ENCODE measurements around the gene CRYGA. TPM values are rescaled to one million over a fixed set of nuclear protein-coding genes. Genes with fewer than 3 reads are reported as not detected.

CRYGA gene
- total RNA-seq, 1 experiment from 2014 or later = not detected

- in situ Hi-C loops (cut with HindIII; ENCODE audit: low pct_unique_long_range_greater_than_20kb, low sequenced_read_pairs) = no loop called here
Measured at GRCh38 chr2:208179028-208179609, 15.7 kb upstream of the CRYGA start.

GRCh38 chr2:208175840-208176153 is 12.4 kb upstream of the CRYGA start:
- Histone ChIP-seq H3K4me1 (ENCODE audit: control insufficient read depth, insufficient read depth, low read length) (no peaks in the 10 kb centered on the region), H3K27me3 (ENCODE audit: control insufficient read depth, insufficient read depth, low read length) (no peaks in the 10 kb centered on the region), H3K36me3 (ENCODE audit: control insufficient read depth, insufficient read depth, low read length) (no peaks in the 10 kb centered on the region), H3K9me3 (ENCODE audit: control insufficient read depth, insufficient read depth, low read depth, low read length) (no peaks in the 10 kb centered on the region), H3K27ac (ENCODE audit: low read length) (no peak overlapping the region), H3K4me3 (ENCODE audit: low read depth in 2 of 2, low read length in 2 of 2) (no peak overlapping the region)
- no peak for TF ChIP-seq POLR2AphosphoS5 (IDR thresholded peaks at IDR 0.05; ENCODE audit: low read depth, low read length)
- no peak for TF ChIP-seq SIN3A (IDR thresholded peaks at IDR 0.05; ENCODE audit: borderline replicate concordance, insufficient read depth, low read depth, low read length)
- no peak for TF ChIP-seq CTCF (IDR thresholded peaks at IDR 0.05)
- no peak for TF ChIP-seq TCF7L2 (IDR thresholded peaks at IDR 0.05; ENCODE audit: low read depth, low read length)
- TF ChIP-seq, protein P1, sequence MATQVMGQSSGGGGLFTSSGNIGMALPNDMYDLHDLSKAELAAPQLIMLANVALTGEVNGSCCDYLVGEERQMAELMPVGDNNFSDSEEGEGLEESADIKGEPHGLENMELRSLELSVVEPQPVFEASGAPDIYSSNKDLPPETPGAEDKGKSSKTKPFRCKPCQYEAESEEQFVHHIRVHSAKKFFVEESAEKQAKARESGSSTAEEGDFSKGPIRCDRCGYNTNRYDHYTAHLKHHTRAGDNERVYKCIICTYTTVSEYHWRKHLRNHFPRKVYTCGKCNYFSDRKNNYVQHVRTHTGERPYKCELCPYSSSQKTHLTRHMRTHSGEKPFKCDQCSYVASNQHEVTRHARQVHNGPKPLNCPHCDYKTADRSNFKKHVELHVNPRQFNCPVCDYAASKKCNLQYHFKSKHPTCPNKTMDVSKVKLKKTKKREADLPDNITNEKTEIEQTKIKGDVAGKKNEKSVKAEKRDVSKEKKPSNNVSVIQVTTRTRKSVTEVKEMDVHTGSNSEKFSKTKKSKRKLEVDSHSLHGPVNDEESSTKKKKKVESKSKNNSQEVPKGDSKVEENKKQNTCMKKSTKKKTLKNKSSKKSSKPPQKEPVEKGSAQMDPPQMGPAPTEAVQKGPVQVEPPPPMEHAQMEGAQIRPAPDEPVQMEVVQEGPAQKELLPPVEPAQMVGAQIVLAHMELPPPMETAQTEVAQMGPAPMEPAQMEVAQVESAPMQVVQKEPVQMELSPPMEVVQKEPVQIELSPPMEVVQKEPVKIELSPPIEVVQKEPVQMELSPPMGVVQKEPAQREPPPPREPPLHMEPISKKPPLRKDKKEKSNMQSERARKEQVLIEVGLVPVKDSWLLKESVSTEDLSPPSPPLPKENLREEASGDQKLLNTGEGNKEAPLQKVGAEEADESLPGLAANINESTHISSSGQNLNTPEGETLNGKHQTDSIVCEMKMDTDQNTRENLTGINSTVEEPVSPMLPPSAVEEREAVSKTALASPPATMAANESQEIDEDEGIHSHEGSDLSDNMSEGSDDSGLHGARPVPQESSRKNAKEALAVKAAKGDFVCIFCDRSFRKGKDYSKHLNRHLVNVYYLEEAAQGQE (IDR thresholded peaks at IDR 0.05; ENCODE audit: insufficient read depth in 1 of 2, low read depth in 2 of 2, low read length in 1 of 2) = no peak
- DNase-seq (ENCODE audit: low read depth, low spot score) (no peak), ATAC-seq (no peak)
- ChIA-PET CTCF (interaction anchor here (0.6 to 2.6 kb wide), 5 partner anchors 11 to 1248 kb away, joined by 3 to 24 read pairs (median 6); partner anchors contain the start of genes IDH1 and MAP2), POLR2A (no interaction called here)
- no TSS peak for BruUV-seq (replicated peaks)
- intact Hi-C loops (cut with micrococcal nuclease; ENCODE audit: unreplicated experiment) (loop anchor here (1.0 kb wide), 1 partner anchor 79 kb away; no protein-coding TSS in a partner anchor), in situ Hi-C loops (cut with HindIII; ENCODE audit: low pct_unique_long_range_greater_than_20kb, low sequenced_read_pairs) (no loop called here)

More at GRCh38 chr2:208179028-208179609, 15.7 kb upstream of the CRYGA start:
- TF ChIP-seq TCF7L2 (IDR thresholded peaks at IDR 0.05; ENCODE audit: low read depth, low read length) (no peak), CTCF (IDR thresholded peaks at IDR 0.05) (no peak), POLR2AphosphoS5 (IDR thresholded peaks at IDR 0.05; ENCODE audit: low read depth, low read length) (no peak), SIN3A (IDR thresholded peaks at IDR 0.05; ENCODE audit: borderline replicate concordance, insufficient read depth, low read depth, low read length) (no peak)
- TF ChIP-seq, protein P1 (IDR thresholded peaks at IDR 0.05; ENCODE audit: insufficient read depth in 1 of 2, low read depth in 2 of 2, low read length in 1 of 2) = no peak
- CTCF ChIA-PET = no interaction called here
- Histone ChIP-seq H3K4me3 (ENCODE audit: low read depth in 2 of 2, low read length in 2 of 2) (no peak overlapping the region), H3K36me3 (ENCODE audit: control insufficient read depth, insufficient read depth, low read length) (no peaks in the 10 kb centered on the region), H3K9me3 (ENCODE audit: control insufficient read depth, insufficient read depth, low read depth, low read length) (no peaks in the 10 kb centered on the region), H3K27ac (ENCODE audit: low read length) (no peak overlapping the region), H3K27me3 (ENCODE audit: control insufficient read depth, insufficient read depth, low read length) (peaks cover 2% of the 10 kb centered on the region; the same call in 1 of the 2 replicates), H3K4me1 (ENCODE audit: control insufficient read depth, insufficient read depth, low read length) (no peaks in the 10 kb centered on the region; the same call in 1 of the 2 replicates)
- intact Hi-C loops (cut with micrococcal nuclease; ENCODE audit: unreplicated experiment) = no loop called here
- POLR2A ChIA-PET = no interaction called here
- DNase-seq (ENCODE audit: low read depth, low spot score) = no peak
- BruUV-seq (replicated peaks) = no TSS peak
- ATAC-seq = no peak

Measured in Panc1 (cell line).